IPS-18c (cell line): ENCODE data around the gene BEST1.
"Not testable (repeated sequence)": the region's sequence is repeated elsewhere in the genome, so short reads cannot be mapped to it uniquely, and the experiment has no call there.

ENCODE experiments used
- H3K4me3 ChIP-seq: 2 replicates; pipeline ENCODE4 v1.7.0; 2013; ENCODE audit warnings: low read depth, mild to moderate bottlenecking, low read length, moderate library complexity; ENCODE audit not compliant: insufficient read depth
- H3K9me3 ChIP-seq: one replicate; pipeline ENCODE4 v1.6.1; 2013; ENCODE audit warnings: mild to moderate bottlenecking, low read length, moderate library complexity; ENCODE audit not compliant: control insufficient read depth, insufficient read depth

The BEST1 gene

GRCh38 chr11:61980783-61981541 is 30.8 kb downstream of the BEST1 start:
- H3K9me3 ChIP-seq = peaks cover 2% of the 10 kb centered on the region
- H3K4me3 ChIP-seq = no peak overlapping the region

- Histone ChIP-seq H3K9me3 (peaks cover 2% of the 10 kb centered on the region), H3K4me3 (no peak overlapping the region)
Observed at GRCh38 chr11:61983419-61983818, 33.3 kb downstream of the BEST1 start.

GRCh38 chr11:61985869-61986268 is 35.7 kb downstream of the BEST1 start:
- Histone ChIP-seq H3K4me3 (no peak overlapping the region), H3K9me3 (peaks cover 2% of the 10 kb centered on the region)

GRCh38 chr11:61994981-61995380 is 44.8 kb downstream of the BEST1 start:
- H3K4me3 ChIP-seq = no peak overlapping the region
- peaks cover 2% of the 10 kb centered on the region for H3K9me3 ChIP-seq

- Histone ChIP-seq H3K9me3 (peaks cover 2% of the 10 kb centered on the region), H3K4me3 (no peak overlapping the region)
Observed at GRCh38 chr11:61996933-61997332, 46.8 kb downstream of the BEST1 start.

- Histone ChIP-seq H3K4me3 (no peak overlapping the region), H3K9me3 (no peaks in the 10 kb centered on the region)
Observed at GRCh38 chr11:61999141-61999975, 49.2 kb downstream of the BEST1 start.

- no peaks in the 10 kb centered on the region for H3K9me3 ChIP-seq
- H3K4me3 ChIP-seq = no peak overlapping the region
Observed at GRCh38 chr11:62000539-62001446, 50.6 kb downstream of the BEST1 start.

- Histone ChIP-seq H3K9me3 (no peaks in the 10 kb centered on the region), H3K4me3 (no peak overlapping the region)
Observed at GRCh38 chr11:62001450-62002191, 51.5 kb downstream of the BEST1 start.

- not testable (repeated sequence) for H3K9me3 ChIP-seq, H3K4me3 ChIP-seq
Observed at GRCh38 chr11:62002283-62002682, 52.1 kb downstream of the BEST1 start.

GRCh38 chr11:62004473-62004872 is 54.3 kb downstream of the BEST1 start:
- Histone ChIP-seq H3K4me3 (no peak overlapping the region), H3K9me3 (no peaks in the 10 kb centered on the region)

GRCh38 chr11:62008193-62008592 is 58.0 kb downstream of the BEST1 start:
- H3K4me3 ChIP-seq = no peak overlapping the region
- peaks cover 4% of the 10 kb centered on the region for H3K9me3 ChIP-seq

GRCh38 chr11:62010935-62011528 is 60.9 kb downstream of the BEST1 start:
- peaks cover 4% of the 10 kb centered on the region for H3K9me3 ChIP-seq
- no peak overlapping the region for H3K4me3 ChIP-seq

- H3K4me3 ChIP-seq = no peak overlapping the region
- H3K9me3 ChIP-seq = peaks cover 4% of the 10 kb centered on the region
Observed at GRCh38 chr11:62011881-62012280, 61.7 kb downstream of the BEST1 start.

GRCh38 chr11:62012451-62012831 is 62.3 kb downstream of the BEST1 start:
- Histone ChIP-seq H3K9me3 (peaks cover 4% of the 10 kb centered on the region), H3K4me3 (no peak overlapping the region)

GRCh38 chr11:62012832-62013461 is 62.8 kb downstream of the BEST1 start:
- H3K9me3 ChIP-seq = peaks cover 4% of the 10 kb centered on the region
- H3K4me3 ChIP-seq = no peak overlapping the region
